HG03457 (cell line): Measurements from ENCODE around the gene CIDEB.

ENCODE experiments used
- ATAC-seq: cut with Tn5 transposase; IDR thresholded peaks from one replicate; pipeline ENCODE4 v1.9.1; 2021; ENCODE audit warnings: moderate number of reproducible peaks; ENCODE audit not compliant: unreplicated experiment

Gene CIDEB

GRCh38 chr14:24312736-24313507 lies 5.1 kb upstream of the CIDEB start:
- ATAC-seq, result no peak

DNA sequence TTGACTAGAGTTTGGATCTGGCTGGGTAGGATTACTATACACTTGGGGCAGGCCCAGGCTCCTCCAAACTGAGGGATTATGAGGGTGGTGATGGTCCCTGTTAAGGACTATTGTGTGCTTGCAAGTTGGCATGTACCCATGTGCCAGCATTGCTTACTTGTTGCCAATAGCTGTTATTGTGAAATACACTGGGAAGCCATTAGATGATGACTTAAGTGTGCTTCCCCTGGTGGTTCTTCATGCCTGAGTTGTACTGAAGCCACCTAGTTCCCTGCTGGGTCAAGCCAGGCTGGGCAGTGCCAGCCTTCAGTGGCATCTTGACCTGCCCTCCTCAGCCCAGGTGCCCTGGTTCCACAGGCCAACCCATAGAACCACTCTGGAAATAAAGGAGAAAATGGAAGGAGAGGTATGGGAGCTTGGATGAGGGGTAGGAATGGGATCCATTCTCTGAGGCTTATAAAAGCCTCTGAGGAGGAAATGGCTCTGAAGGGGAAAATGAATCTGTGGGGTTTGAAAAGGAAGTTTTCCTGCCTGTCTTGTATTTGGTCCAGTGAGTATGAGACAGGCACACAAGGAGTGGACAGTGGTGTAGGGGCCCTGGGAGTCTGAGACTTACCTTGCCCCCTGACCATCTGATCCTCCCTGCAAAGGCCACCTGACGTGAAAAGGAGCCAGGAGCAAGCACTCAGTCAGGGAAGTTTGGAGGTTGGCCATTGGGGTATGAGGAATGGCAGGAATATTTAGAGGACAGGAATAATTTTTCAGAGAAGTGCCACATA lies 4.2 kb upstream of the CIDEB start:
- no peak for ATAC-seq

DNA sequence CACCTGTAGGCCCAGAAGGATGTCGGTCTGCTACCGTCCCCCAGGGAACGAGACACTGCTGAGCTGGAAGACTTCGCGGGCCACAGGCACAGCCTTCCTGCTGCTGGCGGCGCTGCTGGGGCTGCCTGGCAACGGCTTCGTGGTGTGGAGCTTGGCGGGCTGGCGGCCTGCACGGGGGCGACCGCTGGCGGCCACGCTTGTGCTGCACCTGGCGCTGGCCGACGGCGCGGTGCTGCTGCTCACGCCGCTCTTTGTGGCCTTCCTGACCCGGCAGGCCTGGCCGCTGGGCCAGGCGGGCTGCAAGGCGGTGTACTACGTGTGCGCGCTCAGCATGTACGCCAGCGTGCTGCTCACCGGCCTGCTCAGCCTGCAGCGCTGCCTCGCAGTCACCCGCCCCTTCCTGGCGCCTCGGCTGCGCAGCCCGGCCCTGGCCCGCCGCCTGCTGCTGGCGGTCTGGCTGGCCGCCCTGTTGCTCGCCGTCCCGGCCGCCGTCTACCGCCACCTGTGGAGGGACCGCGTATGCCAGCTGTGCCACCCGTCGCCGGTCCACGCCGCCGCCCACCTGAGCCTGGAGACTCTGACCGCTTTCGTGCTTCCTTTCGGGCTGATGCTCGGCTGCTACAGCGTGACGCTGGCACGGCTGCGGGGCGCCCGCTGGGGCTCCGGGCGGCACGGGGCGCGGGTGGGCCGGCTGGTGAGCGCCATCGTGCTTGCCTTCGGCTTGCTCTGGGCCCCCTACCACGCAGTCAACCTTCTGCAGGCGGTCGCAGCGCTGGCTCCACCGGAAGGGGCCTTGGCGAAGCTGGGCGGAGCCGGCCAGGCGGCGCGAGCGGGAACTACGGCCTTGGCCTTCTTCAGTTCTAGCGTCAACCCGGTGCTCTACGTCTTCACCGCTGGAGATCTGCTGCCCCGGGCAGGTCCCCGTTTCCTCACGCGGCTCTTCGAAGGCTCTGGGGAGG lies 3.1 kb upstream of the CIDEB start, which contains the start of gene LTB4R:
LTB4R (plus strand) TSS at position 857 of the 959 bp plus-strand sequence. CDS start 4,150 bp downstream, outside the sequence.
- peak; percentile 41 for ATAC-seq

GRCh38 chr14:24310265-24310645 lies 2.5 kb upstream of the CIDEB start:
- no peak for ATAC-seq

- no peak for ATAC-seq
Observed at GRCh38 chr14:24309538-24310264, 1.9 kb upstream of the CIDEB start, which contains the start of gene LTB4R2. Gene LTB4R2, plus strand, starts transcription at chr14:24310140. Its CDS starts 525 bp downstream, at chr14:24310665.

GRCh38 chr14:24308342-24309124 lies 756 bp upstream of the CIDEB start:
- no peak for ATAC-seq

DNA sequence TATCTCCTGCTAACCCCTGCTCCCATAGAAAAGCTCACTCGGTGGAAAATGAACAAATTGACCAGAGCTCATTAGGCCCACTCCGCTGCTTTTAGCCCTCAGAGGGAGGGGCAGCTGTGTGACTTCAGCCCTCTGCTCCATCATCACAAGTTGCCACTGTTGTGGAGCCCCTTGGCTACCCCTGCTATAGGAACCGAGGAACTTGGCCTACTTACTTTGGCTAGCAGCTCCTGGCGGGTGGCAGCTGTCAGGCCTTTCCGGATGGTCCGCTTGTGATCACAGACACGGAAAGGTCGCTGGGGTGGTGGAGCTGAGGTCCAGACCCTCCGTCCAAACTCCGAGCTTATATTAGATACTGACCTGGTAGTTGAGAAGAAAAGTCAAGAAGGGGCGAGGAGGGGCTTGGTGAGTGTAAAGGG lies 612 bp downstream of the CIDEB start:
- ATAC-seq, result no peak

GRCh38 chr14:24304019-24304387 lies 3.8 kb downstream of the CIDEB start:
- no peak for ATAC-seq

DNA sequence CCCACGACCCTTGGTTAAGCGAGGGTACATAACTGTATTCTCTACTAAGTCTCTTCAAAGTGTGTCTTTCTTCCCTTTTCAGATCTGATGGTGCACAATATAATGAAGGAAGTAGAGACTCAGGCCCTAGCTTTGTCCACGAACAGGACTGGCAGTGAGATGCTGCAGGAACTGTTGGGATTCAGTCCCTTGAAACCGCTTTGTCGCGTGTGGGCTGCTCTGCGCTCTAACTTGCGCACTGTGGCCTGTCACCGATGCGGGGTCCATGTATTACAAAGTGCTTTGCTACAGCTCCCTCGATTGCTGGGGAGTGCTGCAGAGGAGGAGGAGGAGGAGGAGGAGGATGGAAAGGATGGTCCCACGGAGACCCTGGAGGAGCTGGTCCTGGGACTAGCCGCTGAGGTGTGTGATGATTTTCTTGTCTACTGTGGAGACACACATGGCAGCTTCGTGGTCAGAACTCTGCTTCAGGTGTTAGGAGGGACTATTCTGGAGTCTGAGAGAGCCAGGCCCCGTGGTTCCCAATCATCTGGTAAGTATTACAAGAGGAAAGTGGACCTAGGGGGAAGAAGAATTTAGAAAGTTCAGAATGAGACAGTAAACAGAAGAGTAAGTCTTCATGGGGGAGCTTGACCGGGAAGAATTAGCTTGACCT lies 7.3 kb downstream of the CIDEB start:
- ATAC-seq, result no peak

DNA sequence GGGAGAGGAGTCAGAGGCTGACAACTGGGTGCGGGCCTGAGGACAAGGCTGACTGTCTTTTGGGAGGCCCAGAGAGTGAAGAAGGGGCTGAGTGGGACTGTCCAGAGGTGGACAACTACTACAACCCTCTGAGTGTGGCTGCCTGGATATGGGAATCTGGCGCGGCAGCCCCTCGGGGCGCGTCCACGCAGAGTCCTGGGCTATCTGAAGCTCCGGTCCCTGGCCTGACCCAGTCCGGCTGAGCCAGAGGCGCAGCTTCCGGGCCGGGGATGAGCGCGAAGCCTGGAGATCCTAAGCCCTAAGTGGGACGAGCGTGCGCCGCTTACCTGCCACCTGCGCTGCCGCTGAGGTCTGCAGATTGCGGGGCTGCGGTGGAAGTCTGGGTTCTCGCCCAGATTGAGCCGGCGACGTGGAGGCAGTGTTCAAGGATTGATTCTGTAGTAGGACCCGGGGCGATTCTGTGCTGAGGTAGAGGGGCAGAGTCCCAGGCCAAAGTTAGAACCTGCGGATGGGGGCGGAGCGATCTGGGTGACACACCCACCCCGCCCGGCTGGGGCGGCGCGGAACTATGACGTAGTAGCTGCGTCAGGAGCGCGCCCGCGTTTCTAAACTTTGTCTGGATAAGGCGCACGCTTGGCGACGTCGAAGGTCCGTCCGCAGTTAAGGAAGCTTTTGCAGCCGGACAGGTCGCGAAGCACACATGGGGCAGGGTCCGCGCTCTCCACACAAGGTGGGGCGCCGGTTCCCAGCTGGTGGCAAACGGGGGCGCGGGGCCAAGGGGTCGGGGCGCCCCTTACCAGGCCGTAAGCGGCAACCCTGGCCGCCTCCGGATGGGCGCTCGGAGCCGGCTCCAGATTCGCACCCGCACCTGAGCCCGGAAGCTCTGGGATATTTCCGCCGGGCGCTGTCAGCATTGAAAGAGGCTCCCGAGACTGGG lies 8.3 kb downstream of the CIDEB start, which contains the start of the genes DHRS1 and NOP9:
DHRS1 (minus strand) TSS at position 526 of the 937 bp plus-strand sequence. CDS start 674 bp downstream, outside the sequence.
NOP9 (plus strand) TSS at position 596 of the 937 bp plus-strand sequence; CDS start at position 701, 105 bp downstream.
- ATAC-seq, result peak; percentile 45

DNA sequence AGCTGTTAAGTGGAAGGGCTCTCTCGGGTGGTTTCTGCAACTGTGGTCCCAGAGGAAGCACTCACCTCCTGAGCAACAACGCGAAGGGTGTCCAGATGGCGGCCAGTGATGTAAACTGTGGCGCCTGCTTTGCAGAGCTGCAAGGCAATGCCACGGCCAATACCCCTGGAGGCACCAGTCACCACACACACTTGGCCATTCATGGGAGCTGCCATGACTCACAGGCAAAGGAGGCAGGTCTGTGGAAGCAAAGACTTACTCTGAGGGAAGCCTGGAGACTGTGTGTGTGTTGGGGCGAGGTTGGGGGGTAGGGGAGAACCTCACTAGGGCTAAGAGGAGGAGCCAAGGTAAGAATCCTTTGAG lies 8.9 kb downstream of the CIDEB start:
- ATAC-seq, result peak; percentile 6

DNA sequence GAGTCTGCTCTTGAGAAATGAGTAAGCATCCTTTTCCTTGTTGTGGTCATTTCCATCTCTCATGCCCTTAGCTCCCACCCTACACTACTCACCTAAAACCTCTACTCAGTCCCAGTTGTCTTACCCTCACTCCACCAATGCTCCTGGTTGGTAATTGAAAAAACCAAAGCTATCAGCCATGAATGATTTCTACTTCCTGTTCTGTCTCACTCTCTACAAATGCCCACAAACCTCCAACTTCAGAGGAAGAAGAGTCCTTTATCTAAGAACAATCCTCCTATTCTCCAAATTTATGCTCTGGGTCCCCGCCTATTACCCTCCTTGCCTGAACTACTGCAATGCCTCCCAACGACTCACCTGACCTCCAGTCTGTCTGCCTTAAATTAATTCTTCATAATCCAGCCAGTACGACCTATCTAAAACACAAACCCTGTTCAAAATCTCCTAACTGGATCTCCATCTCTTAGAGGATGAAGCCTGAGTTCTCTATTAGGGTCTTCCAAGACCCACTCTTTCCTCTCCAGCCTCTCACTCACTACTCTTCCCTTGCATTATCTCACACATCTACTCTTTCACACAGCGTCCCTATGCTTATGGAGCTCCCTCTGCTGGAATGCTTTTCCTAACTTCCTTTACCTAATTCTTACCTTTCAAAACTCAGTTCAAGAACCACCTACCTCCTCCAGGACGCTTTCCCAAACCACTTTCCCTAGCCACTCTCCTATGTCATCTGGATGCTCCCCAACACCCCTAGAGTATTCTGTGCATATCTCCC lies 10.4 kb downstream of the CIDEB start:
- peak; percentile 24 for ATAC-seq

GRCh38 chr14:24296341-24297157 lies 11.2 kb downstream of the CIDEB start:
- ATAC-seq, result peak; percentile 32

DNA sequence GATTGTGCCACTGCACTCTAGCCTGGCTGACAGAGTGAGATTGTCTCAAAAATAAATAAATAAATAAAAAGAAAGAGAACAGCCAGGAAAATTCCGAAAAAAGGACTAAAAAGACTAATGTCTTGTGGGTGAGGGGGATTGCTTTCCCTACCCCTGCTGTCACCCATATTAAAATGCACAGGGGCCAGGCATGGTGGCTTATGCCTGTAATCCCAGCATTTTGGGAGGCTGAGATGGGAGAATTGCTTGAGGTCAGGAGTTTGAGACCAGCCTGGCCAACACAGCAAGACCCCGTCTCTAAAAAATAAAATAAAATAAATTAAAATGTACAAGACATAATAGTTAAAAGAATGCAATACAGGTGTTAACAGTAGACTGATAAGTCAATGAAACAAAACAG lies 14.3 kb downstream of the CIDEB start:
- ATAC-seq, result no peak

DNA sequence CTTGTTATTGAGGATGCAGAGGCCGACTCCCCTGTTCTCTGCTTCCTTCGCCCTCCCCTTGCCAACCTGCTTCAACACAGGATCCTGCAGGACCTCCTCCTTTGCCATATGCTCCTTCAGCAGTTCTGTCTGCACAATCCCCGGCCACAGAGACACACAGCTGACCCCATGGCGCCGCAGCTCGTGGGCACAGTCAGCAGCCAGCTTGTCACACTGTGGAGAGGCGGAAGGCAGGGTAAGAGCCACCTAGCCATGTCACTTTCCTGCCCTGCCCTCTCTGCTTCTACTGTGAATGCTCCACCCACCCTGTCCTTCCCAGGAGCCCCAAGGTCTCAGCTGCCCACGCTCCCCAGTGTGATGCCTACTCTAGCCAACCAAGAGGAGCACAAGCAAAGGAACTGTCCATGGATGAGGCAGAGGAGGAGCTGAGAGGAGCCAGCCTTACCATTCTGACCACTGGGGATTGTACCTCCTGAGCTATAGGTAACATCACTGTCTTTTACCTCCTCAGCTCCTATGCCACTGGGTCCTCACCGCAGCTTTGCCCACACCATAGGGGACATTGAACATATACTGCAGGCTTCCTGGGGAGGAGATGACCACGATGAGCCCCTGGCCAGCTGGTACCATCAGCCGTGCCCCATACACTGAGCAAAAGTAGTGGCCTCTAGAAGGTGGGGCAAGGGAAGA lies 15.5 kb downstream of the CIDEB start:
- ATAC-seq, result no peak
